WTC11 (cell line): Measurements from ENCODE around the gene ASCC3. TPM values are rescaled to one million over a fixed set of nuclear protein-coding genes. Genes with fewer than 3 reads are reported as not detected.

ENCODE experiments used
- ATAC-seq: fragments of 200-7000 bp; cut with Tn5 transposase; 2 replicates; pipeline ENCODE4 v1.10.0; 2021; ENCODE audit warnings: mild to moderate bottlenecking, moderate library complexity
- CTCF ChIA-PET: fragments of 300-600 bp; sonication (Branson Sonifier 250); formaldehyde crosslinking; loops from one replicate; lab custom pipeline; 2021; ENCODE audit warnings: antibody characterized with exemption; lab: Charles Lee
- POLR2A ChIA-PET: fragments of 350-600 bp; sonication (Branson Sonifier 250); formaldehyde crosslinking; loops from one replicate; lab custom pipeline; 2021; ENCODE audit warnings: antibody characterized with exemption; lab: Charles Lee
- DNase-seq: peaks from one replicate; pipeline ENCODE4 v3.0.0; 2021; ENCODE audit warnings: low spot score
- H3K27ac Mint-ChIP-seq: 2 replicates; pipeline ENCODE4 v1.8.0; 2021; ENCODE audit warnings: mixed read lengths
- H3K27me3 Mint-ChIP-seq: 2 replicates; pipeline ENCODE4 v1.8.0; 2021; ENCODE audit warnings: low read depth, mild to moderate bottlenecking, moderate library complexity, mixed read lengths
- H3K36me3 Mint-ChIP-seq: 2 replicates; pipeline ENCODE4 v1.8.0; 2021; ENCODE audit warnings: mixed read lengths
- H3K4me1 Mint-ChIP-seq: 2 replicates; pipeline ENCODE4 v1.8.0; 2022; ENCODE audit warnings: mixed read lengths
- H3K4me3 Mint-ChIP-seq: 2 replicates; pipeline ENCODE4 v1.8.0; 2021; ENCODE audit warnings: mild to moderate bottlenecking, moderate library complexity, mixed read lengths
- H3K9me3 Mint-ChIP-seq: 2 replicates; pipeline ENCODE4 v1.8.0; 2021; ENCODE audit warnings: mixed read lengths
- AR ChIP-seq: fragments of 250-450 bp; sonication (Bioruptor Pico); IDR thresholded peaks from 2 replicates; pipeline ENCODE4 v1.9.0; 2021; ENCODE audit warnings: mild to moderate bottlenecking
- CDX4 ChIP-seq: fragments of 250-450 bp; sonication (Bioruptor Pico); IDR thresholded peaks from 2 replicates; pipeline ENCODE4 v1.9.0; 2021; ENCODE audit warnings: moderate library complexity, mild to moderate bottlenecking, inconsistent platforms, borderline replicate concordance
- FOXP1 ChIP-seq: sonication (generic); formaldehyde crosslinking; IDR thresholded peaks from 2 replicates; pipeline ENCODE4 v1.8.0; 2022; ENCODE audit warnings: missing genetic modification reagents, mild to moderate bottlenecking, moderate library complexity, borderline replicate concordance
- HMGXB4 ChIP-seq: sonication (generic); formaldehyde crosslinking; IDR thresholded peaks from 2 replicates; pipeline ENCODE4 v1.8.1; 2023; ENCODE audit warnings: mild to moderate bottlenecking, moderate library complexity, missing genetic modification reagents
- IRF1 ChIP-seq: sonication (generic); formaldehyde crosslinking; IDR thresholded peaks from 2 replicates; pipeline ENCODE4 v1.8.0; 2023; ENCODE audit warnings: missing genetic modification reagents
- NFATC4 ChIP-seq: fragments of 250-450 bp; sonication (Bioruptor Pico); IDR thresholded peaks from 2 replicates; pipeline ENCODE4 v1.9.0; 2021; ENCODE audit warnings: mild to moderate bottlenecking
- OVOL2 ChIP-seq: fragments of 250-450 bp; sonication (Bioruptor Pico); IDR thresholded peaks from 2 replicates; pipeline ENCODE4 v1.9.0; 2021; ENCODE audit warnings: mild to moderate bottlenecking, borderline replicate concordance
- PRDM15 ChIP-seq: sonication (generic); formaldehyde crosslinking; IDR thresholded peaks from 2 replicates; pipeline ENCODE4 v1.8.0; 2022; ENCODE audit warnings: missing genetic modification reagents
- SP1 ChIP-seq: sonication (generic); formaldehyde crosslinking; conservative IDR thresholded peaks from 2 replicates; pipeline ENCODE4 v1.8.1; 2022; ENCODE audit warnings: missing genetic modification reagents
- TEAD1 ChIP-seq: sonication (generic); formaldehyde crosslinking; IDR thresholded peaks from 2 replicates; pipeline ENCODE4 v1.8.0; 2022; ENCODE audit warnings: mild to moderate bottlenecking, missing genetic modification reagents
- ZNF121 ChIP-seq: sonication (generic); formaldehyde crosslinking; IDR thresholded peaks from 2 replicates; pipeline ENCODE4 v1.8.0; 2023; ENCODE audit warnings: missing genetic modification reagents
- ZSCAN18 ChIP-seq: fragments of 250-450 bp; sonication (Bioruptor Pico); IDR thresholded peaks from 2 replicates; pipeline ENCODE4 v2.1.2; 2022; ENCODE audit warnings: mild to moderate bottlenecking, moderate library complexity
- total RNA-seq: library from RNA; stranded (reverse); gene quantifications from 3 replicates; pipeline ENCODE4 v1.2.3, GENCODE V29; 2021

ASCC3 gene
- total RNA-seq, 1 experiment from 2014 or later, result 80.7 TPM

GRCh38 chr6:100467129-100468015, 413.8 kb downstream of the ASCC3 start:
- DNase-seq (no peak), ATAC-seq (no peak)
- Mint-ChIP-seq H3K4me1 (peaks cover 56% of the 10 kb centered on the region), H3K4me3 (peak overlapping the region; percentile 64), H3K27me3 (no peaks in the 10 kb centered on the region; the same call in 1 of the 2 replicates), H3K9me3 (no peaks in the 10 kb centered on the region), H3K36me3 (no peaks in the 10 kb centered on the region), H3K27ac (no peak overlapping the region)
- TF ChIP-seq PRDM15 (no peak), TEAD1 (CRISPR knock-in tag) (no peak)
- POLR2A ChIA-PET, result no interaction called here
- CTCF ChIA-PET, result interaction anchor here (1.3 to 3.6 kb wide), 3 partner anchors 11 to 361 kb away, joined by 4 to 15 read pairs (median 9); no protein-coding TSS in a partner anchor

- Mint-ChIP-seq H3K4me1 (peaks cover 64% of the 10 kb centered on the region), H3K27me3 (no peaks in the 10 kb centered on the region; the same call in 1 of the 2 replicates), H3K9me3 (no peaks in the 10 kb centered on the region), H3K27ac (no peak overlapping the region), H3K4me3 (peak overlapping the region; percentile 64), H3K36me3 (no peaks in the 10 kb centered on the region)
- ChIA-PET POLR2A (interaction anchor here (0.6 kb wide), 2 partner anchors 134 to 237 kb away, joined by 3 to 5 read pairs; no protein-coding TSS in a partner anchor), CTCF (interaction anchor here (1.3 to 3.6 kb wide), 3 partner anchors 10 to 360 kb away, joined by 4 to 15 read pairs (median 9); no protein-coding TSS in a partner anchor)
- TF ChIP-seq NFATC4 (CRISPR knock-in tag) (no peak), FOXP1 (CRISPR knock-in tag) (no peak), ZSCAN18 (CRISPR knock-in tag) (no peak), AR (CRISPR knock-in tag) (no peak), OVOL2 (CRISPR knock-in tag) (no peak), IRF1 (CRISPR knock-in tag) (no peak), ZNF121 (no peak), CDX4 (CRISPR knock-in tag) (no peak), SP1 (CRISPR knock-in tag) (no peak), HMGXB4 (CRISPR knock-in tag) (no peak)
- ATAC-seq (peak; percentile 1; the same call in 1 of the 2 replicates), DNase-seq (no peak)
Observed at GRCh38 chr6:100466410-100467128, 414.6 kb downstream of the ASCC3 start.
